DND-41 (cell line): Measurements from ENCODE around the gene SOX4.

Experiments
- ATAC-seq: fragments of 200-7000 bp; cut with Tn5 transposase; 3 replicates; pipeline ENCODE4 v1.9.1; 2021; ENCODE audit warnings: low read depth; ENCODE audit not compliant: insufficient read depth
- DNase-seq: peaks from one replicate; pipeline ENCODE4 v3.0.0-alpha.2; 2020
- H2AFZ ChIP-seq: 2 replicates; pipeline ENCODE4 v1.6.0; 2012; ENCODE audit warnings: low read depth, low read length
- H3K27ac ChIP-seq: 2 replicates; pipeline ENCODE4 v1.5.1; 2012; ENCODE audit warnings: low read length, inconsistent platforms
- H3K27me3 ChIP-seq: fragments of 200-600 bp; sonication (generic); 2 replicates; pipeline ENCODE4 v1.6.0; 2012; ENCODE audit warnings: low read length, mild to moderate bottlenecking, inconsistent platforms; ENCODE audit not compliant: insufficient read depth, poor library complexity
- H3K36me3 ChIP-seq: 2 replicates; pipeline ENCODE4 v1.5.1; 2012; ENCODE audit warnings: low read length, inconsistent platforms; ENCODE audit not compliant: insufficient read depth
- H3K4me1 ChIP-seq: 2 replicates; pipeline ENCODE4 v1.5.1; 2012; ENCODE audit warnings: mild to moderate bottlenecking, low read length; ENCODE audit not compliant: insufficient read depth
- H3K4me2 ChIP-seq: 2 replicates; pipeline ENCODE4 v1.6.0; 2012; ENCODE audit warnings: mild to moderate bottlenecking, moderate library complexity, low read length, inconsistent platforms; ENCODE audit not compliant: insufficient read depth
- H3K4me3 ChIP-seq, 2 experiments: fragments of 200-600 bp in 1 of 2; shearing (Covaris generic) in 1 of 2; 2 replicates each; pipeline ENCODE4 v1.5.1; 2012 to 2016; ENCODE audit warnings: inconsistent platforms in 2 of 2, low read length in 2 of 2, mild to moderate bottlenecking in 2 of 2, low read depth in 1 of 2, moderate library complexity in 1 of 2
- H3K79me2 ChIP-seq: 2 replicates; pipeline ENCODE4 v1.6.0; 2012; ENCODE audit warnings: low read length, inconsistent platforms; ENCODE audit not compliant: insufficient read depth
- H3K9ac ChIP-seq: 2 replicates; pipeline ENCODE4 v1.6.0; 2012; ENCODE audit warnings: low read depth, mild to moderate bottlenecking, inconsistent platforms, low read length, moderate library complexity
- H3K9me3 ChIP-seq: 2 replicates; pipeline ENCODE4 v1.5.1; 2012; ENCODE audit warnings: low read length, moderate library complexity, mild to moderate bottlenecking, inconsistent platforms; ENCODE audit not compliant: insufficient read depth, severe bottlenecking
- H4K20me1 ChIP-seq: 2 replicates; pipeline ENCODE4 v1.6.0; 2012; ENCODE audit warnings: low read length; ENCODE audit not compliant: insufficient read depth
- EZH2 ChIP-seq: IDR thresholded peaks from 3 replicates; pipeline ENCODE4 v1.6.1; 2012; ENCODE audit warnings: borderline replicate concordance, low read depth, mild to moderate bottlenecking, moderate library complexity, low read length, inconsistent platforms; ENCODE audit not compliant: severe bottlenecking
- TF ChIP-seq, protein P1 (sequence below): IDR thresholded peaks from 2 replicates; pipeline ENCODE4 v1.5.1; 2012; ENCODE audit warnings: borderline replicate concordance, low read length, moderate library complexity, mild to moderate bottlenecking; ENCODE audit not compliant: poor library complexity, severe bottlenecking; ENCODE audit errors: extremely low read depth

Gene SOX4

DNA sequence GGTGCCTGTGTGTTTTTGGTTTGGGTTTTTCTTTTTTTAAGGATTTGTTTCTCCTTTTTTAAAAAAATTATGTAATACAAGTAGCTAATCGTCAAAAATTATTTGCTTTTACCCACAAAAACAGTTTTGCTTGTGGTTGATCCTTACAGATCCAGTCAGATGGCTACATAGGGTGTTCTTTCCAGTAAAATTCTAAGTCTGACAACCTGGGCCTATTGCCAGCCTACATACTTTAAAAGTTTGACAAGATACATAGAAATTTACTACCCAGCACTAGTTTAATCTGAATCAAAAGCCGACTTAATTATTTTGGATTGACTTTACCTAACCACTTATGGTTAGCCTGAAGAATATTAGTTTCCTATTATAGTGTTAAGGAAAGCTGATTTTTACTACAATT, 2.1 kb upstream of the SOX4 start:
- Histone ChIP-seq H3K4me2 (no peak overlapping the region), H3K4me3 (no peak overlapping the region), H2AFZ (no peak overlapping the region), H3K9ac (no peak overlapping the region), H3K4me1 (peaks cover 30% of the 10 kb centered on the region), H3K27me3 (no peaks in the 10 kb centered on the region), H3K36me3 (peaks cover 22% of the 10 kb centered on the region), H3K9me3 (no peaks in the 10 kb centered on the region), H3K27ac (no peak overlapping the region), H4K20me1 (peaks cover 25% of the 10 kb centered on the region), H3K79me2 (peaks cover 49% of the 10 kb centered on the region)
- TF ChIP-seq, protein P1, sequence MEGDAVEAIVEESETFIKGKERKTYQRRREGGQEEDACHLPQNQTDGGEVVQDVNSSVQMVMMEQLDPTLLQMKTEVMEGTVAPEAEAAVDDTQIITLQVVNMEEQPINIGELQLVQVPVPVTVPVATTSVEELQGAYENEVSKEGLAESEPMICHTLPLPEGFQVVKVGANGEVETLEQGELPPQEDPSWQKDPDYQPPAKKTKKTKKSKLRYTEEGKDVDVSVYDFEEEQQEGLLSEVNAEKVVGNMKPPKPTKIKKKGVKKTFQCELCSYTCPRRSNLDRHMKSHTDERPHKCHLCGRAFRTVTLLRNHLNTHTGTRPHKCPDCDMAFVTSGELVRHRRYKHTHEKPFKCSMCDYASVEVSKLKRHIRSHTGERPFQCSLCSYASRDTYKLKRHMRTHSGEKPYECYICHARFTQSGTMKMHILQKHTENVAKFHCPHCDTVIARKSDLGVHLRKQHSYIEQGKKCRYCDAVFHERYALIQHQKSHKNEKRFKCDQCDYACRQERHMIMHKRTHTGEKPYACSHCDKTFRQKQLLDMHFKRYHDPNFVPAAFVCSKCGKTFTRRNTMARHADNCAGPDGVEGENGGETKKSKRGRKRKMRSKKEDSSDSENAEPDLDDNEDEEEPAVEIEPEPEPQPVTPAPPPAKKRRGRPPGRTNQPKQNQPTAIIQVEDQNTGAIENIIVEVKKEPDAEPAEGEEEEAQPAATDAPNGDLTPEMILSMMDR: no peak
- no peak for TF ChIP-seq EZH2
- DNase-seq (no peak), ATAC-seq (no peak)

DNA sequence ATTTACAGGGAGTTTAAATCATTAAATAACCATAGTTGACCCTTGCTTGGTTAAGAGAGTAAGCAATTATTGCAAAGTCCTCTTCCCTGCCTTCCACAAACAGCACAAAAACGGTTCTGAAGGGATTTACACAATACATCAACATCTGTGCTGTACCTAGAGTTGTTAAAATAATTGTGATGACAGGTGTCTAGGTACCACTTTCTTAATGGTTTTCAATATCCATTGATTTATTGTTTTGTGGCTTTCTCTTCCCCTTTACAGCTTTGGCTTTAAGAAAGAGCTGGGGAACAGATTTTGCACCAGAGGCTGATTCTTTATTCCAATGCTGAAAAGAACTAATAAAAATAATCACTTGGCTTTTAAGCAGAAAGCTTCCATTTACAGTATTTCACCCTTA, 598 bp upstream of the SOX4 start:
- Histone ChIP-seq H3K9me3 (no peaks in the 10 kb centered on the region), H3K36me3 (peaks cover 34% of the 10 kb centered on the region), H3K4me2 (peak overlapping the region; percentile 76), H3K27ac (peak overlapping the region; percentile 39), H3K79me2 (peaks cover 62% of the 10 kb centered on the region), H4K20me1 (peaks cover 31% of the 10 kb centered on the region), H3K9ac (peak overlapping the region; percentile 37), H3K27me3 (no peaks in the 10 kb centered on the region), H3K4me3 (peak overlapping the region; percentile 16 to 59; a peak in 3 of 4 replicates), H3K4me1 (peaks cover 25% of the 10 kb centered on the region), H2AFZ (no peak overlapping the region)
- ATAC-seq: no peak
- TF ChIP-seq, protein P1: no peak
- no peak for DNase-seq

DNA sequence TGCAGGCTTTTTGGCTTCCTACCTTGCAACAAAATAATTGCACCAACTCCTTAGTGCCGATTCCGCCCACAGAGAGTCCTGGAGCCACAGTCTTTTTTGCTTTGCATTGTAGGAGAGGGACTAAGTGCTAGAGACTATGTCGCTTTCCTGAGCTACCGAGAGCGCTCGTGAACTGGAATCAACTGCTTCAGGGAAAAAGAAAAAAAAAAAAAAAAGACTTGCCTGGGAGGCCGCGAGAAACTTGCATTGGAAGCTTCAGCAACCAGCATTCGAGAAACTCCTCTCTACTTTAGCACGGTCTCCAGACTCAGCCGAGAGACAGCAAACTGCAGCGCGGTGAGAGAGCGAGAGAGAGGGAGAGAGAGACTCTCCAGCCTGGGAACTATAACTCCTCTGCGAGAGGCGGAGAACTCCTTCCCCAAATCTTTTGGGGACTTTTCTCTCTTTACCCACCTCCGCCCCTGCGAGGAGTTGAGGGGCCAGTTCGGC, 420 bp downstream of the SOX4 start:
- peak; percentile 27 for ATAC-seq
- no peak for TF ChIP-seq EZH2
- TF ChIP-seq, protein P1: no peak

More for the DNA sequence above, 420 bp downstream of the SOX4 start:
- peaks cover 69% of the 10 kb centered on the region for H3K79me2 ChIP-seq
- peak overlapping the region; percentile 73 for H3K9ac ChIP-seq
- H3K4me1 ChIP-seq: peaks cover 35% of the 10 kb centered on the region
- no peaks in the 10 kb centered on the region for H3K27me3 ChIP-seq
- H3K4me2 ChIP-seq: peak overlapping the region; percentile 58
- peaks cover 44% of the 10 kb centered on the region for H3K36me3 ChIP-seq
- peak overlapping the region; percentile 50 to 67 for H3K4me3 ChIP-seq
- peak overlapping the region; percentile 92 for H3K27ac ChIP-seq
- H3K9me3 ChIP-seq: no peaks in the 10 kb centered on the region
- H2AFZ ChIP-seq: no peak overlapping the region
- DNase-seq: peak; percentile 68
- peaks cover 41% of the 10 kb centered on the region for H4K20me1 ChIP-seq
